PC-3 (cell line): ENCODE results near the gene ABCC5. TPM values are rescaled to one million over a fixed set of nuclear protein-coding genes. Genes with fewer than 3 reads are reported as not detected.

Experiments
- ATAC-seq: fragments of 200-7000 bp; cut with Tn5 transposase; 2 replicates; pipeline ENCODE4 v1.9.1; 2020; ENCODE audit warnings: mild to moderate bottlenecking, moderate library complexity
- BruUV-seq: library from RNA; stranded (reverse); fragments of 400-500 nt; replicated peaks from 2 replicates; lab custom pipeline; 2021; lab: Mats Ljungman, UMichigan
- CTCF ChIA-PET: fragments of 300-600 bp; sonication (Branson Sonifier 250); formaldehyde crosslinking; loops from one replicate; lab custom pipeline; 2022; ENCODE audit warnings: antibody characterized with exemption; lab: Charles Lee
- POLR2A ChIA-PET: fragments of 300-600 bp; sonication (Branson Sonifier 250); formaldehyde crosslinking; loops from one replicate; lab custom pipeline; 2022; ENCODE audit warnings: antibody characterized with exemption; ENCODE audit not compliant: unreplicated experiment; lab: Charles Lee
- DNase-seq: peaks from one replicate; pipeline ENCODE4 v3.0.0-alpha.2; 2015
- H2AFZ ChIP-seq: fragments of 300-600 bp; sonication (generic); 2 replicates; pipeline ENCODE4 v1.6.0; 2016; ENCODE audit warnings: antibody characterized with exemption, low read length
- H3F3A ChIP-seq: fragments of 300-600 bp; sonication (generic); one replicate; pipeline ENCODE4 v1.6.0; 2017; ENCODE audit warnings: antibody characterized with exemption, low read length, control low read depth, mild to moderate bottlenecking; ENCODE audit not compliant: unreplicated experiment
- H3K27ac ChIP-seq: fragments of 300-600 bp; sonication (generic); 2 replicates; pipeline ENCODE4 v1.5.1; 2016; ENCODE audit warnings: mild to moderate bottlenecking, low read length
- H3K27me3 ChIP-seq: fragments of 300-600 bp; sonication (generic); 2 replicates; pipeline ENCODE4 v1.6.1; 2016; ENCODE audit warnings: low read length, mixed read lengths
- H3K36me3 ChIP-seq: fragments of 300-600 bp; sonication (generic); 2 replicates; pipeline ENCODE4 v1.6.1; 2016; ENCODE audit warnings: low read depth, mixed run types, low read length, mixed read lengths
- H3K4me1 ChIP-seq: fragments of 300-600 bp; sonication (generic); 2 replicates; pipeline ENCODE4 v1.5.1; 2016; ENCODE audit warnings: low read length; ENCODE audit not compliant: insufficient read depth
- H3K4me2 ChIP-seq: fragments of 300-600 bp; sonication (generic); 2 replicates; pipeline ENCODE4 v1.6.0; 2016; ENCODE audit warnings: low read length
- H3K4me3 ChIP-seq: fragments of 300-600 bp; sonication (generic); 2 replicates; pipeline ENCODE4 v1.5.1; 2016; ENCODE audit warnings: mild to moderate bottlenecking, low read length, mixed read lengths
- H3K79me2 ChIP-seq: fragments of 300-600 bp; sonication (generic); 2 replicates; pipeline ENCODE4 v1.6.1; 2017; ENCODE audit warnings: low read length, mixed read lengths
- H3K9ac ChIP-seq: fragments of 300-600 bp; sonication (generic); 2 replicates; pipeline ENCODE4 v1.6.0; 2016; ENCODE audit warnings: mild to moderate bottlenecking, low read length
- H3K9me2 ChIP-seq: fragments of 300-600 bp; sonication (generic); replicated peaks from 2 replicates; pipeline ENCODE4 v1.6.1; 2016; ENCODE audit warnings: mixed run types, low read length, mixed read lengths
- H3K9me3 ChIP-seq: fragments of 300-600 bp; sonication (generic); 2 replicates; pipeline ENCODE4 v1.6.1; 2016; ENCODE audit warnings: low read length, mixed read lengths
- H4K20me1 ChIP-seq: fragments of 300-600 bp; sonication (generic); 2 replicates; pipeline ENCODE4 v1.6.1; 2016; ENCODE audit warnings: low read length, mixed read lengths
- CTCF ChIP-seq: fragments of 300-600 bp; sonication (generic); conservative IDR thresholded peaks from 2 replicates; pipeline ENCODE4 v1.5.1; 2017; ENCODE audit warnings: antibody characterized with exemption, low read depth, mild to moderate bottlenecking, low read length
- EZH2 ChIP-seq: fragments of 300-600 bp; sonication (generic); IDR thresholded peaks from one replicate; pipeline ENCODE4 v1.6.1; 2017; ENCODE audit warnings: antibody characterized with exemption, mild to moderate bottlenecking, low read length; ENCODE audit not compliant: unreplicated experiment
- EZH2phosphoT487 ChIP-seq: fragments of 300-600 bp; sonication (generic); IDR thresholded peaks from 2 replicates; pipeline ENCODE4 v1.6.1; 2018; ENCODE audit warnings: mild to moderate bottlenecking, antibody characterized with exemption, low read length, borderline replicate concordance
- intact Hi-C: fragments of 100-400 bp; cut with micrococcal nuclease; formaldehyde crosslinking; loops from 2 replicates; pipeline ENCODE4 v1.9.0; 2023
- total RNA-seq: library from RNA; depleted of rRNA; stranded (reverse); fragments of >200 nt; gene quantifications from 2 replicates; pipeline ENCODE4 v1.2.3, GENCODE V29; 2014

The ABCC5 gene
- total RNA-seq, 1 experiment from 2014 or later: 16.1 TPM

GRCh38 chr3:183897606-183898005 lies 120.1 kb downstream of the ABCC5 start:
- Histone ChIP-seq H4K20me1 (no peaks in the 10 kb centered on the region), H3K27ac (no peak overlapping the region), H3K9me3 (no peaks in the 10 kb centered on the region), H3K4me1 (no peaks in the 10 kb centered on the region), H3K27me3 (no peaks in the 10 kb centered on the region), H2AFZ (no peak overlapping the region), H3K4me3 (no peak overlapping the region), H3F3A (no peaks in the 10 kb centered on the region), H3K36me3 (no peaks in the 10 kb centered on the region), H3K4me2 (no peak overlapping the region), H3K79me2 (no peaks in the 10 kb centered on the region), H3K9me2 (no peaks in the 10 kb centered on the region), H3K9ac (no peak overlapping the region)
- intact Hi-C loops: loop anchor here (5.0 kb wide), 1 partner anchor 235 kb away; no protein-coding TSS in a partner anchor
- ChIA-PET POLR2A (no interaction called here), CTCF (no interaction called here)
- BruUV-seq: no TSS peak
- TF ChIP-seq CTCF: no peak
- TF ChIP-seq EZH2: no peak
- no peak for TF ChIP-seq EZH2phosphoT487
- ATAC-seq (no peak), DNase-seq (no peak)

DNA sequence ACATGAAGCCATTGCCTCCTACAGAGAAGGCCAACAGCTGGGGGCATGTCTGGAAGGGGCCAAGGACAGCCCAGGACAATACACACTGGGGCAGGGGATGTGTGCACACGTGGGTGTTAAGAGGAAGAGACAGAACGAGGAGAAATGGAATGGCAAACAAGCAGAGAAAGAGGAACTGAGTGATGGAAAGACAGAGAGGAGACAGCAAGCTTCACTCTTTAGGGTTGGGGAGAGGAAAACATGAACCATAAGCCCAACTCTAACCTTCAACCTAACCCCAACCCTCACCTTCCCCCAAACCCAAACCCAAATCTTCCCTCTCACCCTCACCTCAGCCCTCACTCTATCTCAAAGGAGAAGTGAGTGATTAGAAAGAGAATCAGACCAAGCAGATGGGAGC lies 121.1 kb downstream of the ABCC5 start:
- intact Hi-C loops: loop anchor here (5.0 kb wide), 1 partner anchor 236 kb away; no protein-coding TSS in a partner anchor
- no peaks in the 10 kb centered on the region for H3K79me2 ChIP-seq
- no peak overlapping the region for H3K4me3 ChIP-seq
- H3K36me3 ChIP-seq: no peaks in the 10 kb centered on the region
- H3F3A ChIP-seq: no peaks in the 10 kb centered on the region
- BruUV-seq: no TSS peak
- TF ChIP-seq CTCF (no peak), EZH2 (no peak), EZH2phosphoT487 (no peak)
- DNase-seq (no peak), ATAC-seq (no peak)
- no peak overlapping the region for H2AFZ ChIP-seq
- no peaks in the 10 kb centered on the region for H3K4me1 ChIP-seq
- no peaks in the 10 kb centered on the region for H3K9me3 ChIP-seq
- ChIA-PET CTCF (no interaction called here), POLR2A (no interaction called here)
- no peak overlapping the region for H3K4me2 ChIP-seq
- H3K9me2 ChIP-seq: no peaks in the 10 kb centered on the region
- no peaks in the 10 kb centered on the region for H4K20me1 ChIP-seq
- no peak overlapping the region for H3K27ac ChIP-seq
- no peak overlapping the region for H3K9ac ChIP-seq
- H3K27me3 ChIP-seq: no peaks in the 10 kb centered on the region

DNA sequence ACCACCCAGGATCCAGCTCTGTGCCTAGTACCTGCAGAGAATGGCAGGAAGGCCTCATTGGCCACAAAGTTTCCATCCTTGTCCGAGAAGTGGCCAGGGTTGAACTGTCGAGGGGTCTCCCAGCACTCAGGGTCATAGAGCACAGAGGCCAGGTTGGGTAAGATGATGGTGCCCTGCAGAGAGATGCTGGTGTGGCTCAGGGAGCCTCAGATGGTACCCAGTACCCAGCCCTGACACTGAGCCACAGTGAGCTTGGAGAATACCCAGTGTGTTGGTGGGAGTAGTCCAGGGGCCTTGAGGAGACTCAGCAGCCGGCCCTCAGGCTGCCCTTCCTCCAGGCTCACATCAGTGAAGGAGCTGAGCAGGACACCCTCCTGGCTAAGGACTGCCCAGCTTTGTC lies 121.5 kb downstream of the ABCC5 start:
- no peak for ATAC-seq
- Histone ChIP-seq H3K4me3 (no peak overlapping the region), H3K36me3 (no peaks in the 10 kb centered on the region), H2AFZ (no peak overlapping the region), H4K20me1 (no peaks in the 10 kb centered on the region), H3K27ac (no peak overlapping the region), H3K4me1 (no peaks in the 10 kb centered on the region), H3K79me2 (no peaks in the 10 kb centered on the region), H3K4me2 (no peak overlapping the region), H3F3A (no peaks in the 10 kb centered on the region), H3K9me3 (no peaks in the 10 kb centered on the region), H3K9ac (no peak overlapping the region), H3K27me3 (no peaks in the 10 kb centered on the region), H3K9me2 (no peaks in the 10 kb centered on the region)
- BruUV-seq: no TSS peak
- ChIA-PET CTCF (interaction anchor here (0.8 to 0.9 kb wide), 3 partner anchors 8 to 346 kb away, joined by 3 to 4 read pairs (median 4); no protein-coding TSS in a partner anchor), POLR2A (no interaction called here)
- DNase-seq: no peak
- intact Hi-C loops: loop anchor here (5.0 kb wide), 1 partner anchor 236 kb away; no protein-coding TSS in a partner anchor
- TF ChIP-seq EZH2 (no peak), EZH2phosphoT487 (no peak), CTCF (no peak)
